GM12873 (cell line): Measurements from ENCODE around the gene GMCL2.

Source experiments
- CTCF ChIP-seq: IDR thresholded peaks from 2 replicates; pipeline ENCODE4 v1.5.1; 2012; ENCODE audit warnings: low read depth, mild to moderate bottlenecking, moderate library complexity, low read length, control low read depth; ENCODE audit not compliant: insufficient read depth; ENCODE audit errors: missing control alignments

Gene GMCL2

GRCh38 chr5:178218237-178218776 is 31.1 kb upstream of the GMCL2 start:
- no peak for TF ChIP-seq CTCF

GRCh38 chr5:178216779-178217178 is 29.6 kb upstream of the GMCL2 start:
- no peak for TF ChIP-seq CTCF

GRCh38 chr5:178216088-178216534 is 28.9 kb upstream of the GMCL2 start:
- no peak for TF ChIP-seq CTCF

GRCh38 chr5:178215280-178216002 is 28.3 kb upstream of the GMCL2 start:
- no peak for TF ChIP-seq CTCF

GRCh38 chr5:178214160-178214803 is 27.1 kb upstream of the GMCL2 start:
- TF ChIP-seq CTCF = no peak

- no peak for TF ChIP-seq CTCF
These were observed 26.6 kb upstream of the GMCL2 start for GRCh38 chr5:178213748-178214151.

GRCh38 chr5:178213003-178213461 is 25.9 kb upstream of the GMCL2 start:
- no peak for TF ChIP-seq CTCF
